Ovary (tissue), 9 donors: ENCODE data around the gene MYMK. TPM values are rescaled to one million over a fixed set of nuclear protein-coding genes. Genes with fewer than 3 reads are reported as not detected.

Experiments
- DNase-seq, 5 donors: peaks; one replicate each; pipeline ENCODE4 v3.0.0-alpha.2; 2019 to 2020
- H3K27ac ChIP-seq, 2 donors: fragments of 200-600 bp; one replicate each; pipeline versions ENCODE4 v1.5.1 to v1.8.0; 2019 to 2022
- H3K27me3 ChIP-seq: fragments of 200-600 bp; one replicate; pipeline ENCODE4 v1.8.0; 2022
- H3K36me3 ChIP-seq: fragments of 200-600 bp; sonication (generic); one replicate; pipeline ENCODE4 v1.5.1; 2019
- H3K4me1 ChIP-seq: one replicate; pipeline ENCODE4 v1.8.1; 2013; ENCODE audit warnings: mild to moderate bottlenecking, moderate library complexity; ENCODE audit not compliant: insufficient read depth
- H3K4me3 ChIP-seq: fragments of 200-600 bp; sonication (generic); one replicate; pipeline ENCODE4 v1.5.1; 2017
- H3K9me3 ChIP-seq, 2 donors: fragments of 200-600 bp in 1 of 2; sonication (generic) in 1 of 2; one replicate each; pipeline versions ENCODE4 v1.5.1 to v1.8.1; 2013 to 2019; ENCODE audit warnings: mild to moderate bottlenecking in 1 of 2, moderate library complexity in 1 of 2
- EP300 ChIP-seq: sonication (generic); formaldehyde crosslinking; IDR thresholded peaks from one replicate; pipeline ENCODE4 v1.6.1; 2017; ENCODE audit warnings: antibody characterized with exemption
- POLR2A ChIP-seq: fragments of 450-650 bp; IDR thresholded peaks from one replicate; pipeline ENCODE4 v1.6.1; 2017; ENCODE audit warnings: antibody characterized with exemption, mild to moderate bottlenecking, moderate library complexity
- WGBS, 3 donors: extraction: QIAGEN DNeasy Blood & Tissue Kit in 1 of 3; methylation state at CpG; one replicate each; pipeline versions ENCODE4 v1.1.5 to v1.1.7; 2013 to 2017; 5-methylcytosine and 5-hydroxymethylcytosine counted together
- intact Hi-C, 4 donors: fragments of 100-400 bp; cut with DNase I; formaldehyde crosslinking; loops; one replicate each; pipeline versions ENCODE4 v1.11.0 to v1.15.1; 2022 to 2023
- polyA plus RNA-seq, 2 donors: library from polyadenylated mRNA; stranded (reverse); fragments of 200-250 nt in 1 of 2; fragments of 350-450 nt in 1 of 2; fragmentation: Illumina TruSeq in 1 of 2; extraction: RNeasy Lipid Tissue Mini Kit (QIAGEN cat#74804) in 1 of 2; gene quantifications; one replicate each; pipeline ENCODE4 v1.2.3, GENCODE V29; 2013 to 2014
- total RNA-seq, 7 donors: library from RNA; depleted of rRNA in 2 of 7; stranded (reverse); fragments of >200 nt in 2 of 7; fragmentation: NEBNext Ultra II Directional in 3 of 7; extraction: Animal tissue kit (Norgen Biotek cat#: 25700) in 3 of 7; gene quantifications; one replicate each; pipeline versions ENCODE4 v1.1.0 to v1.2.4, GENCODE V29; 2016 to 2023
- TF ChIP-seq, protein P1 (sequence below), 3 donors: fragments of 450-650 bp in 2 of 3; fragments of 200-600 bp in 1 of 3; IDR thresholded peaks; one replicate each; pipeline versions ENCODE4 v1.5.1 to v1.8.0; 2016 to 2022; ENCODE audit warnings: antibody characterized with exemption in 3 of 3, mild to moderate bottlenecking in 1 of 3
- donor health status: DM: no; HTN: no; CAD: no; lungs with moderate emphysema.
- donor health status: DM: no; HTN: no; CAD: no.
- donor health status: Bipolar disorder and iron deficiency.
- donor health status: DM: yes; HTN: yes; CAD: no.
- donor health status: DM: no; HTN: no; CAD: no.
- donor health status: DM: yes; HTN: yes; CAD: no.

The MYMK gene
- total and polyA plus RNA-seq, 9 donors: not detected

DNA sequence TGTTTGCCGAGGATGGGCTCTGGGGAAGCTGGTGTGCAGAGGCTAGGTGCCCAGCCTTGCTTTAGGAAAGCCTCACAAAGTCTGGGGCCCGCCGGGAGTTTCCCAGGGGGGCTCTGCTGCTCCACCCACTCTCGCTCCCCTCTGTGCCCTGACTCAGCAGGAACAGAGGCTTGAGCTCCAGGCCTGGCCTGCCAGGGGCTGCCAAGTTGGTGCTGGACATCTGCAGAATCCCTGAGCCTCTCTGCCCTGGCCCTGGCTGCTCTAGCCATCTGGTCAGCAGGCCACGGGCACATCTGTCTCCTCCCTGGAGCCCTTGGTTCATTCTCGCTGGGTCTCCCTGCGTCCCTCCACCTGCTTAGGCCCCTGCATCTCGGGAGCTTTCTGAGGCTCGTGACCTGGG lies 9.1 kb upstream of the MYMK start:
- Histone ChIP-seq H3K27me3 (no peaks in the 10 kb centered on the region), H3K36me3 (no peaks in the 10 kb centered on the region), H3K4me3 (peak overlapping the region; percentile 25), H3K4me1 (peaks cover 15% of the 10 kb centered on the region), H3K9me3 (no peaks in the 10 kb centered on the region), H3K27ac (peak overlapping the region in 1 of 2 donors; percentile 46)
- TF ChIP-seq, protein P1, sequence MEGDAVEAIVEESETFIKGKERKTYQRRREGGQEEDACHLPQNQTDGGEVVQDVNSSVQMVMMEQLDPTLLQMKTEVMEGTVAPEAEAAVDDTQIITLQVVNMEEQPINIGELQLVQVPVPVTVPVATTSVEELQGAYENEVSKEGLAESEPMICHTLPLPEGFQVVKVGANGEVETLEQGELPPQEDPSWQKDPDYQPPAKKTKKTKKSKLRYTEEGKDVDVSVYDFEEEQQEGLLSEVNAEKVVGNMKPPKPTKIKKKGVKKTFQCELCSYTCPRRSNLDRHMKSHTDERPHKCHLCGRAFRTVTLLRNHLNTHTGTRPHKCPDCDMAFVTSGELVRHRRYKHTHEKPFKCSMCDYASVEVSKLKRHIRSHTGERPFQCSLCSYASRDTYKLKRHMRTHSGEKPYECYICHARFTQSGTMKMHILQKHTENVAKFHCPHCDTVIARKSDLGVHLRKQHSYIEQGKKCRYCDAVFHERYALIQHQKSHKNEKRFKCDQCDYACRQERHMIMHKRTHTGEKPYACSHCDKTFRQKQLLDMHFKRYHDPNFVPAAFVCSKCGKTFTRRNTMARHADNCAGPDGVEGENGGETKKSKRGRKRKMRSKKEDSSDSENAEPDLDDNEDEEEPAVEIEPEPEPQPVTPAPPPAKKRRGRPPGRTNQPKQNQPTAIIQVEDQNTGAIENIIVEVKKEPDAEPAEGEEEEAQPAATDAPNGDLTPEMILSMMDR (IDR thresholded peaks at IDR 0.05): no peak
- TF ChIP-seq POLR2A: no peak
- TF ChIP-seq EP300: no peak
- no peak for DNase-seq
- 24 to 47% (median 45%) methylated on average over 9 of the region's 9 CpGs for WGBS, 3 donors
- intact Hi-C loops: loop anchor here in 1 of 4 donors (5.0 kb wide), 1 partner anchor 193 kb away; no protein-coding TSS in a partner anchor

DNA sequence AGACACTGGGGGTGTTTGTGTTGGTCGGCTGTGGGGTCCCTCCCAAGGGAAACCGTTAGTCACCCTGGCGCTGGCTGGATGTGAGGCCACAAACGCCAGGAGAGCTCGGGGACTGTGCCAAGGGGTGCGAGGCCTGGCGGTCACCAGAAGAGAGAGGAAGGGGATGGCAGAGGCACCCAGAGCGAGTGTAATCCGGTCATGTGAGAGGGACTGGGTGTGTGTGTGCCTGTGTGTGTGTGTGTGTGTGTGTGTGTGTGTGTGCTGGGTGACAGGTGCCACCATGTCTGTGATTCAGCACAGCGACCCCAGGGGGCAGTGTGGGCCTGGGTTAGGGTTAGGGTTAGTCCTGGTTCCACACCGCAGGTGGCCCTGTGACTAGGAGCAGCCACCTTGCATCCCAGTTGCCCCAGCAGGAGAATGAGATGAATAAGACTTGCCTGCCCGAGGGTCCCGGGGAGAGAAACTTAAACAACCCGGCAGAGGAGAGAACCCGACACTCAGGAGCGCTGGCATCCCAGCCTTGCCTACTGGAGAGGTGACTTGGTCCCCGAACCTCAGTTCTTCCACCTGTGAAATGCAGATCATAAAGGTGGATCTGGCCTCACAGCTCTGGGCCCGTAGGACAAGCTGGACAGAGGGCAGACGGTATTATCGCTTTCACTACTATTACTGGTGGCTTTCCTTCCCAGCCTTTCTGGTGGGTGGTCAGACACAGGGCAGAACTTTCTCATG lies 8.3 kb upstream of the MYMK start:
- peak in 1 of 5 donors; percentile 72 for DNase-seq
- no peaks in the 10 kb centered on the region for H3K27me3 ChIP-seq
- H3K27ac ChIP-seq: no peak overlapping the region
- TF ChIP-seq, protein P1 (IDR thresholded peaks at IDR 0.05): no peak
- TF ChIP-seq EP300 (no peak), POLR2A (no peak)
- H3K9me3 ChIP-seq: no peaks in the 10 kb centered on the region
- 83 to 87% (median 84%) methylated on average over 16 to 20 of the region's 20 CpGs for WGBS, 3 donors
- intact Hi-C loops: loop anchor here in 1 of 4 donors (5.0 kb wide), 1 partner anchor 194 kb away; no protein-coding TSS in a partner anchor
- no peak overlapping the region for H3K4me3 ChIP-seq
- H3K4me1 ChIP-seq: peaks cover 18% of the 10 kb centered on the region
- H3K36me3 ChIP-seq: no peaks in the 10 kb centered on the region

DNA sequence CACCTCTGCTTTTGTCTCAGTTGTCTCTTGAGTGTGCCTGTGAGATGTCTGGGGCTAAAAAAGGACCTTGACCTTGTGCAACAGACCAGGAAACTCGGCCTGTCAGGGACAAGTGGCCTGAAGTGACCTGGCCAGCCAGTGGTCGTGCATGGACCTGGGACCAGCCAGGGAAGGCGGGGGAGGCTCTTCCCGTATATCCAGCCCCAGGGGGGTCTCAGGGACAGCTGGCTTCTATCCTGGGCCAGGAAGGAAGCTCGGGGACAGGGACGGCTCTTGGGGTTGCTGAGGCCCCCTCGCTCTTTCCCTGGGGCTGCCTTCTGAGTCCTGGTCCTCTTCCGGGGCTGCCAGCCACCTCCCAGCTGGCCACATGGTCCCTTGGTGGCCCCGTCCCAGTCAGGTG lies 6.5 kb upstream of the MYMK start:
- Histone ChIP-seq H3K9me3 (no peaks in the 10 kb centered on the region), H3K36me3 (no peaks in the 10 kb centered on the region), H3K27ac (no peak overlapping the region), H3K27me3 (no peaks in the 10 kb centered on the region), H3K4me1 (peaks cover 31% of the 10 kb centered on the region), H3K4me3 (no peak overlapping the region)
- intact Hi-C loops: loop anchor here in 1 of 4 donors (5.0 kb wide), 1 partner anchor 196 kb away; no protein-coding TSS in a partner anchor
- 79 to 89% (median 81%) methylated on average over 8 to 9 of the region's 9 CpGs for WGBS, 3 donors
- no peak for DNase-seq
- TF ChIP-seq EP300 (no peak), POLR2A (no peak)
- TF ChIP-seq, protein P1 (IDR thresholded peaks at IDR 0.05): no peak

DNA sequence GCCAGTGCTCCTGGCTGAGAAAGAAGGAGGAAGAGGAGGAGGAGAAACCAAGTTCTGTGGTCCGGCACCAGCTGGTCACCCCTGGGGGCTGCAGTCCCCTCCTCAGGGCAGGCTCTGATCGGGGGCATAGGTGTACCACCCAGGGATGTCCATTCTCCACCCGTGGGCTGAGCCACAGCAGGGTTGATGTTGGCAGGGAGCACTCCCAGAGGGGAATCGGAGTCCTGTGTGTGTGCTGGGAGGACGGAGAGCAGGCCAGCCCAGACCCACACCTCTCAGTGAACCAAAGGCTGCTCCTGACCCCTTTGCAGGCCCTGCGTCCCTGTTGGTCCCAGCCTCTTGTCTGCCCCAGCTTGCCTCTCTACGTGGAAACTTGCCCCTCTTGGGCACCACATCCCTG lies 5.1 kb upstream of the MYMK start:
- WGBS, 3 donors: 92 to 96% (median 95%) methylated on average over 7 of the region's 7 CpGs

More for the DNA sequence above, 5.1 kb upstream of the MYMK start:
- Histone ChIP-seq H3K9me3 (no peaks in the 10 kb centered on the region), H3K36me3 (no peaks in the 10 kb centered on the region), H3K4me3 (no peak overlapping the region), H3K27ac (no peak overlapping the region), H3K4me1 (peaks cover 27% of the 10 kb centered on the region), H3K27me3 (no peaks in the 10 kb centered on the region)
- TF ChIP-seq EP300: no peak
- no peak for TF ChIP-seq POLR2A
- TF ChIP-seq, protein P1 (IDR thresholded peaks at IDR 0.05): no peak
- intact Hi-C loops: loop anchor here in 2 of 4 donors (5.0 to 10.0 kb wide), 2 partner anchors 195 to 197 kb away; no protein-coding TSS in a partner anchor
- no peak for DNase-seq
